Heart right ventricle (tissue), 16 donors: ENCODE results near the gene AHR. TPM values are rescaled to one million over a fixed set of nuclear protein-coding genes. Genes with fewer than 3 reads are reported as not detected.

Experiments used
- ATAC-seq, 8 donors: fragments of 200-7000 bp; cut with Tn5 transposase; one replicate each; pipeline ENCODE4 v1.9.1; 2020; ENCODE audit warnings: mild to moderate bottlenecking in 8 of 8, moderate library complexity in 8 of 8, moderate number of reproducible peaks in 1 of 8
- DNase-seq, 2 donors: peaks; one replicate each; pipeline ENCODE4 v3.0.0-alpha.2; 2020
- H3K27ac ChIP-seq, 10 donors: fragments of 200-600 bp; sonication (generic) in 2 of 10; one replicate each; pipeline versions ENCODE4 v1.5.0 to v1.8.0; 2020 to 2022; ENCODE audit warnings: mild to moderate bottlenecking in 3 of 10
- H3K27me3 ChIP-seq, 7 donors: fragments of 200-600 bp; one replicate each; pipeline ENCODE4 v1.8.0; 2021 to 2022; ENCODE audit warnings: mild to moderate bottlenecking in 2 of 7
- H3K36me3 ChIP-seq, 9 donors: fragments of 200-600 bp; sonication (generic) in 1 of 9; one replicate each; pipeline versions ENCODE4 v1.5.0 to v1.8.0; 2020 to 2022; ENCODE audit warnings: mild to moderate bottlenecking in 2 of 9
- H3K4me1 ChIP-seq, 9 donors: fragments of 200-600 bp; sonication (generic) in 1 of 9; one replicate each; pipeline versions ENCODE4 v1.5.0 to v1.8.0; 2020 to 2022; ENCODE audit warnings: mild to moderate bottlenecking in 4 of 9
- H3K4me3 ChIP-seq, 10 donors: fragments of 200-600 bp; sonication (generic) in 2 of 10; one replicate each; pipeline versions ENCODE4 v1.5.0 to v1.8.0; 2020 to 2022; ENCODE audit warnings: mild to moderate bottlenecking in 7 of 10, moderate library complexity in 2 of 10
- H3K9me3 ChIP-seq, 11 donors: fragments of 200-600 bp in 10 of 11; sonication (generic) in 2 of 11; one replicate each; pipeline versions ENCODE4 v1.5.0 to v1.8.0; 2013 to 2022; ENCODE audit warnings: mild to moderate bottlenecking in 2 of 11, control low read depth in 1 of 11, moderate library complexity in 1 of 11
- CTCF ChIP-seq, 9 donors: fragments of 200-600 bp; sonication (generic) in 2 of 9; IDR thresholded peaks; one replicate each; pipeline versions ENCODE4 v1.5.0 to v1.8.0; 2021 to 2022; ENCODE audit warnings: antibody characterized with exemption in 9 of 9, mild to moderate bottlenecking in 5 of 9, moderate library complexity in 1 of 9
- WGBS, 2 donors: extraction: QIAGEN DNeasy Blood & Tissue Kit; methylation state at CpG; one replicate each; pipeline ENCODE4 v1.1.7; 2013; ENCODE audit warnings: inconsistent platforms in 1 of 2; 5-methylcytosine and 5-hydroxymethylcytosine counted together
- intact Hi-C, 10 donors: fragments of 100-400 bp; cut with DNase I; formaldehyde crosslinking; loops; one replicate each; pipeline versions ENCODE4 v1.11.1 to v1.14.2; 2022
- polyA plus RNA-seq, 2 donors: library from polyadenylated mRNA; stranded (reverse); fragments of 200-250 nt; gene quantifications; one replicate each; pipeline ENCODE4 v1.2.3, GENCODE V29; 2013
- total RNA-seq, 10 donors: library from RNA; stranded (reverse); fragmentation: NEBNext Ultra II Directional in 3 of 10; extraction: Animal tissue kit (Norgen Biotek cat#: 25700) in 3 of 10; gene quantifications; one replicate each; pipeline versions ENCODE4 v1.2.1 to v1.2.4, GENCODE V29; 2021 to 2023
- donor health status: Arrhythmogenic right ventricular cardiomyopathy.
- donor health status: ischemic (EF 13 %, LVEDD 7.1; RV severe dilation, severe dysfunction).
- donor health status: healthy with polysubstance abuse.
- donor health status: DM: no; HTN: yes; CAD: no.
- donor health status: DM: no; HTN: no; CAD: no.
- donor health status: ischemic (EF 25% LVEDD 6.9; RV normal size, moderate dysfunction).
- donor health status: ischemic (EF 25% LVEDD 5.7; RV mildly dilated, moderate dysfunction).
- donor health status: healthy.
- donor health status: DM: yes; HTN: yes; CAD: no.
- donor health status: Ischemic cardiomyopathy.
- donor health status: ischemic (EF 35%, LVEDD 5.7; RV mildly dilated, moderate dysfunction).
- donor health status: nonischemic (EF 11% LVEDD 7.7; RV severe dilation, severe dysfunction).
- donor health status: DM: yes; HTN: yes; CAD: no.
- donor health status: PGD.
- donor health status: ischemic (EF 29% LVEDD 5.4; RV normal size, mild dysfunction).
- donor health status: nonischemic (EF 23%, LVEDD 6.1; RV moderate dilation, normal function).

AHR gene
- total and polyA plus RNA-seq, 12 donors: 5.3 to 52.8 (median 33.0) TPM

GRCh38 chr7:17313194-17313593 is 14.7 kb downstream of the AHR start:
- 67 to 74% methylated on average over 5 of the region's 5 CpGs for WGBS, 2 donors
- ATAC-seq (peak in 6 of 8 donors; percentile 38 to 85 (median 76)), DNase-seq (no peak)
- Histone ChIP-seq H3K27ac (peak overlapping the region; percentile 4 to 78 (median 56)), H3K36me3 (peaks cover 0 to 62% (median 4%) of the 10 kb centered on the region in 9 donors), H3K9me3 (no peaks in the 10 kb centered on the region), H3K27me3 (no peaks in the 10 kb centered on the region), H3K4me3 (peak overlapping the region in 3 of 10 donors; percentile 2 to 12 (median 4)), H3K4me1 (peaks cover 0 to 86% (median 43%) of the 10 kb centered on the region in 9 donors)
- TF ChIP-seq CTCF (IDR thresholded peaks at IDR 0.05): no peak
- intact Hi-C loops: loop anchor here in 1 of 10 donors (5.0 kb wide), 1 partner anchor 209 kb away; no protein-coding TSS in a partner anchor

GRCh38 chr7:17315974-17316373 is 17.5 kb downstream of the AHR start:
- no peak for DNase-seq
- H3K9me3 ChIP-seq: no peaks in the 10 kb centered on the region
- peaks cover 0 to 90% (median 52%) of the 10 kb centered on the region in 9 donors for H3K4me1 ChIP-seq
- no peak overlapping the region for H3K4me3 ChIP-seq
- H3K27ac ChIP-seq: peak overlapping the region in 2 of 10 donors; percentile 58 to 62
- intact Hi-C loops: no loop called here
- no peaks in the 10 kb centered on the region for H3K27me3 ChIP-seq
- no peak for TF ChIP-seq CTCF (IDR thresholded peaks at IDR 0.05)
- no peak for ATAC-seq
- H3K36me3 ChIP-seq: peaks cover 0 to 49% (median 0%) of the 10 kb centered on the region in 9 donors

- intact Hi-C loops: no loop called here
- DNase-seq: no peak
- H3K36me3 ChIP-seq: peaks cover 0 to 43% (median 7%) of the 10 kb centered on the region in 9 donors
Measured at GRCh38 chr7:17318146-17318545, 19.7 kb downstream of the AHR start.

More at GRCh38 chr7:17318146-17318545, 19.7 kb downstream of the AHR start:
- TF ChIP-seq CTCF (IDR thresholded peaks at IDR 0.05): no peak
- Histone ChIP-seq H3K4me3 (no peak overlapping the region), H3K27ac (peak overlapping the region in 1 of 10 donors; percentile 31), H3K4me1 (peaks cover 0 to 73% (median 50%) of the 10 kb centered on the region in 9 donors), H3K27me3 (no peaks in the 10 kb centered on the region), H3K9me3 (no peaks in the 10 kb centered on the region)
- ATAC-seq: peak in 2 of 8 donors; percentile 20 to 33
- WGBS, 2 donors: 82 to 86% methylated on average over 3 of the region's 3 CpGs
